DMS79 treated with DMSO at 0.1 percent for 48 hours (cell line): ENCODE data around the gene BRSK2.
A peak's percentile ranks its signal among the peaks of the same experiment; 100 is the strongest.

Experiments used
- DNase-seq: peaks from one replicate; lab custom pipeline; 2025; lab: John Stamatoyannopoulos, UW

The BRSK2 gene

GRCh38 chr11:1375955-1376258, 13.8 kb upstream of the BRSK2 start:
- DNase-seq = no peak

- DNase-seq = no peak
Measured at GRCh38 chr11:1377231-1377780, 12.4 kb upstream of the BRSK2 start.

- no peak for DNase-seq
Measured at GRCh38 chr11:1381793-1382425, 7.8 kb upstream of the BRSK2 start.

- no peak for DNase-seq
Measured at GRCh38 chr11:1382429-1382828, 7.3 kb upstream of the BRSK2 start.

GRCh38 chr11:1382831-1383607, 6.7 kb upstream of the BRSK2 start:
- peak; percentile 52 for DNase-seq

GRCh38 chr11:1384199-1384970, 5.3 kb upstream of the BRSK2 start:
- no peak for DNase-seq

- DNase-seq = no peak
Measured at GRCh38 chr11:1387521-1387920, 2.2 kb upstream of the BRSK2 start.

- DNase-seq = peak; percentile 9
Measured at GRCh38 chr11:1387961-1388762, 1.6 kb upstream of the BRSK2 start.

DNA sequence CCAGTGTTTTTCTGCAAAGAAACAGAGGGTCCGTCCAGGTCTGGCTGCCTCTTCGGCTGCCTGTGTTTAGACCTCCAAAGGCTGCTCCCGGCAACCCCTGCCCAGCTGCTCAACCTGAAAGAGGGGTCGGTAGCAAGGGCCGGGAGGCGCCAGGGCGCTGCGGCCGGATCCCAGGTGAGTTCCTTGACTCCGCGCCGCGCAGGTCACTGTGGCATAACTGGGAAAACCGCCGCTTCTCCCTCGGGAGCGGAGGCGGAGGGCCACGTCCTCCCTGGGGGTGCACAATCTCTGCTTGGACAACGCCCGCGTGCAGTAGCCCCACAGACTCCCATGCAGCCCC, 1.0 kb upstream of the BRSK2 start:
- no peak for DNase-seq

DNA sequence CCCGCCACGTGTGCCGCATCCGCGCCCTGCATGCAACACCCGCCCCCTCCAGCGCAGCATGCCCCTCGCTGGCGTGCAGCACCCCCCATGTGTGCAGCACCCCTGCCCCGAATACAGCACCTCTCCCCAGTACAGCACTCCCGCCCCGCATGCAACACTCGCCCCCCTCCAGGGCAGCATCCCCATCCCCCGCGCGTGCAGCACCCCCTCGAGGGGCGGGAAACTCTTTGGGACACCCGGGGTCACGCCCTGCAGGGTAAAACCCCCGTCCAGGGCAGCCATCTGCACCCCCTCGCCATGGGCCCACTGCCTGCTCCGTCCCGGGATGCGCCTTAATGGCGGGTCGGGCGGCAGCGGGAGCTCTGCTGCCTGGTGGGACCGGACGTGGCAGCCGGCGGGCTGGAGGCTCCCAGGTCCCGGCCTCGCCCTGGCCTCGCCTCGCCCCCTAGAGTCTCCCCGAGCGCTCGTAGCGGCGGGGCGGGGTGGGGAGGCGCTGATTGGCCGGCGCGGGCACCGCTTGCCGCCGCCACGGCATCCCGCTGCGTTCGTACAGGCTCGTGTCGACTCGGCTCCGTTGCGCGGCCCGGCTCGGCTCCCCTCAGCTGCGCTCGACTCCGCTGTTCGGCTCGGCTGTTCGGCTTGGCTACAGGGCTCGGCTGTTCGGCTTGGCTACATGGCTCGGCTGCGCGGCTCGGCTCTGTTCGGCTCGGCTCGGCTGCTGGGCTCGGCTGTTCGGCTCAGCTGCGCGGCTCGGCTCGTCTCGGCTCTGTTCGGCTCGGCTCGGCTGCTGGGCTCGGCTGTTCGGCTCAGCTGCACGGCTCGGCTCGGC, 417 bp upstream of the BRSK2 start:
- peak; percentile 83 for DNase-seq

- DNase-seq = no peak
Measured at GRCh38 chr11:1390569-1391164, 933 bp downstream of the BRSK2 start.

DNA sequence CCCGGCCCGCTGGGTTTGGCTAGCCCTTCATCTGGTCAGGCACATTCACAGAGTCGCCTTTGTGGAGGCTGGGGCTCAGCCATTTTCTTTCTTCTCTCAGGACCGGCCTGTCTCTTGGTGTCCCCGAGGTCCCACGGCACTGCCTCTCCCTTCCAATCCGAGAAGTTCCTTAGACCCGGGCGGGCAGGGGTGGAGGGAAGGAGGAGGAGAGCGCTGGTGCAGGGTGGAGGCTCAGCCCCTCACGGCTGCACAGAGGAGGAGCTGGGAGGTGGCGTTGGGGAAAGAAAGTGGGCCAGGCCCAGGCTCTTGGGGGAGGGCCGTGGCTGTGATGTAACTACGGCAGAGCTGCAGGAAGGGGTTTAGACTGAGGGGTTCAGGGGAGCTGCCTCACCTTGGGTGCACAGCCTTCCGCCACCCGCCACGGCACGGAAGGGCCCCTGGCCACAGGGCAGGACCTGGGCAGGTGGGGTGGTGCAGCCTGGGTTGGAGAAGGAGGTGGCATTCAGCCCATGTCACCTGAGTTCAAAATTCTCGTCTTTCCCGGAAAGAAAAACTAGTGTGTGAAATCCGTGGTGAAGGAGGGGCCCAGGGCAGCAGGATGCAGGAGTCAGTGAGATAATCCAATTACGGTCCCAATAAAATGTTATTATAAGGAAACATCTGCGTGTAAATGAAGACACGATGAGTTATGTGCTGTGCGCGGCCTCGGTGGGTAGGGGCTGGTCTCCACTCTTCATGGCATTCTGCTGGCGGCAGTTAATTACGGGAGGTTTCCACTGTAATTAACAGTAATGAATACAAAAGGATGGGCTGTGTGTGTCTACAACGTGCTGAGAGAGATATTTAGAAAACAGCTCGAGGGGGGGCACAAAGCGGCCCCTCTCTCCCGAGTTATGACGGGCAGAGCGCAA, 1.7 kb downstream of the BRSK2 start:
- peak; percentile 29 for DNase-seq

DNA sequence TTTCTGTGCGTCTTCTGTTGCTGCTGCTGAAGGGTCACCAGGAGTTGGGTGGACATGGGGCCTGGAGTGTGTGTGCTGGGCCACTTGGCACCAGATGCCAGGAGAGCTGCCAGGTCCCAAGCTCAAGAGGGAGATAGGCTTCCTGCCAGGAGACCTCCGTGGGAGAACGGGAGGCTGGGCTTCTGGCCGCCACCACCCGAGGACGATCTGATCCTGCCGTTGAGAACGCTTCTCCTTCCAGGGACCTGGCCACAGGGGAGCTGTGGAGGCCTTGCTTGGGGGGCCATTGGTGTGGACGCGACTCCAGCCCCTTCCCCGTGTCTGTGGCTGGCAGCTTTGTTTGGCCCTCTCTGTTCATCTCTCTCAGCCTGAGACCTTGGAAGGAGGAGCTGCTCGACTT, 2.4 kb downstream of the BRSK2 start:
- DNase-seq = no peak

DNA sequence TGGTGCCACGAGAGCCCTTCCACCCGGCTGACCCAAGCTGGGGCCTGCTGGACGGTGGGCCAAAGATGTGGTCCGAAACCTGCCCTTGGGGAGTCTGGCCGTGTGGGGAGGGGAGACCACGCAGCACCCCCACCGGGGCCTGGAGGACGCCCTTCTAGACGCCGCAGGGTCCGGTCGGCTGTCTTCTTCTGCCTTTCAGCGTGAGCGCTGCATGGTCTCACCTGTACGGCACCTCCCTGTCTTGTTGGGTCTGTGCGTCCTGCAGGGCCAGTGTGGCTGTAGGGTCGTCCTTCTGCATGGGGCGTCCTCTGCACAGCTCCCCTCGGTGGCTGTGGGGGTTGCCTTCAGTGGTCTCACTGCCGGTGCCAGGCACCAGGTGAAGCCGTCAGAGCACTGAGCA, 2.8 kb downstream of the BRSK2 start:
- no peak for DNase-seq

- DNase-seq = no peak
Measured at GRCh38 chr11:1393038-1393710, 3.4 kb downstream of the BRSK2 start.

GRCh38 chr11:1394936-1395772, 5.4 kb downstream of the BRSK2 start:
- DNase-seq = no peak

DNA sequence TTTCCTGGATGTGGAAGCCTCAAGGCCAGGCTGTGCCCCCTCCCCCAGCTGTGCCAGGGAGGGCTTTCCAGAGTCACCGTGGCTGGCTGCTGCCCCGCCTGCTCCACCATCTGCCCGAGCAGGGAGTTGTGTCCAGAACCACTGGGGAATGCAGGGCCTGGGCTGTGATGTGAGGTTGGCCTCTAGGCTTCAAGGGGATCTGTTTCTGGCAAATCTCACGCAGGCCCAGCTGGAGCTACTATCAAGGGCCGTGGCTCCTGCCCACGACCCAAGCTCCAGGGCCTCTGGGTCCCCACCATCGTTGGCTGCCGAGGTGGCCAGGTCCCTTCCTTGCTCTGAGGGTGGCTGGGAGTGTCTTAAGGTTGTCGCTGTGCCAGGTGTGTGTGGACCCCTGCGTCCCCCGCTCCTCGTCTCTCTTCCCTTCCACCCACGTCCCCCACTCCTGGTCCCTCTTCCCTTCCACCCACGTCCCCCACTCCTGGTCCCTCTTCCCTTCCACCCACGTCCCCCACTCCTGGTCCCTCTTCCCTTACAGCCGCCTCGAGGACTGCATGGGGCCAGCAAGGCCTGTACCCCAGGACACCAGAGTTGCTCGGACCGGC, 6.1 kb downstream of the BRSK2 start:
- no peak for DNase-seq

GRCh38 chr11:1396375-1396841, 6.7 kb downstream of the BRSK2 start:
- no peak for DNase-seq
